ENCODE data around the gene BCAM.

DNA sequence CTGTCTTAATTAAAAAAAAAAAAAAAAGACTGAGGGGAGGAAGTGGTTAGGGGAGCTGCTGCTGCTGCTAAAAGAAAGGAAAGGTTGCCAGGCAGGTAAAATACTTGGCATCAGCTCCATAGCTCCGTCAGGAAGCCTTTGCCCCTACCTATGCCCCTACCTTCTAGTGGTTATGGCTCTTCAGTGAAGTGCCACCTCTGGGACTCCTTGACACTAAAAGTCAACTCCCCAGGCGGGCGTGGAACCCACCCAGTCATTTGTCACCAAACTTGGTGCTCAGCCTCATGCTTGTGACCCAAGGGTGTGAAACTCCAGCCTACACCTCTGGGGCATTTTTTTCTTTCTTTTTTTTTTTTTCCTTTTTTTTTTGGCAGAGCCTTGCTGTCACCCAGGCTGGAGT lies 32.3 kb downstream of the BCAM start:
- TF ChIP-seq, protein P1, sequence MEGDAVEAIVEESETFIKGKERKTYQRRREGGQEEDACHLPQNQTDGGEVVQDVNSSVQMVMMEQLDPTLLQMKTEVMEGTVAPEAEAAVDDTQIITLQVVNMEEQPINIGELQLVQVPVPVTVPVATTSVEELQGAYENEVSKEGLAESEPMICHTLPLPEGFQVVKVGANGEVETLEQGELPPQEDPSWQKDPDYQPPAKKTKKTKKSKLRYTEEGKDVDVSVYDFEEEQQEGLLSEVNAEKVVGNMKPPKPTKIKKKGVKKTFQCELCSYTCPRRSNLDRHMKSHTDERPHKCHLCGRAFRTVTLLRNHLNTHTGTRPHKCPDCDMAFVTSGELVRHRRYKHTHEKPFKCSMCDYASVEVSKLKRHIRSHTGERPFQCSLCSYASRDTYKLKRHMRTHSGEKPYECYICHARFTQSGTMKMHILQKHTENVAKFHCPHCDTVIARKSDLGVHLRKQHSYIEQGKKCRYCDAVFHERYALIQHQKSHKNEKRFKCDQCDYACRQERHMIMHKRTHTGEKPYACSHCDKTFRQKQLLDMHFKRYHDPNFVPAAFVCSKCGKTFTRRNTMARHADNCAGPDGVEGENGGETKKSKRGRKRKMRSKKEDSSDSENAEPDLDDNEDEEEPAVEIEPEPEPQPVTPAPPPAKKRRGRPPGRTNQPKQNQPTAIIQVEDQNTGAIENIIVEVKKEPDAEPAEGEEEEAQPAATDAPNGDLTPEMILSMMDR (IDR thresholded peaks at IDR 0.05; ENCODE audit: poor library complexity), result no peak
- TF ChIP-seq EZH2phosphoT487 (IDR thresholded peaks at IDR 0.05; ENCODE audit: low read depth, severe bottlenecking, unreplicated experiment), result no peak

Data from hepatocyte (in vitro differentiated cells).